NCI-H446 (cell line): ENCODE results near the gene SRPK2.

Experiments
- DNase-seq, 2 experiments: peaks; one replicate each; lab custom pipeline; 2025; lab: John Stamatoyannopoulos, UW

SRPK2 gene

GRCh38 chr7:105098863-105099515 lies 289.7 kb downstream of the SRPK2 start:
- no peak for DNase-seq

- DNase-seq = no peak
These were observed 291.1 kb downstream of the SRPK2 start for GRCh38 chr7:105097619-105098018.

- DNase-seq = no peak
These were observed 292.4 kb downstream of the SRPK2 start for GRCh38 chr7:105096306-105096705.

GRCh38 chr7:105094966-105095365 lies 293.8 kb downstream of the SRPK2 start:
- no peak for DNase-seq

GRCh38 chr7:105088456-105088855 lies 300.3 kb downstream of the SRPK2 start:
- no peak for DNase-seq

GRCh38 chr7:105087981-105088380 lies 300.7 kb downstream of the SRPK2 start:
- no peak for DNase-seq

- no peak for DNase-seq
These were observed 301.9 kb downstream of the SRPK2 start for GRCh38 chr7:105086850-105087249.

GRCh38 chr7:105084581-105084980 lies 304.1 kb downstream of the SRPK2 start:
- no peak for DNase-seq

- DNase-seq = no peak
These were observed 309.4 kb downstream of the SRPK2 start for GRCh38 chr7:105079348-105079747.

- no peak for DNase-seq
These were observed 315.6 kb downstream of the SRPK2 start for GRCh38 chr7:105073143-105073542.

GRCh38 chr7:105068886-105069285 lies 319.8 kb downstream of the SRPK2 start:
- DNase-seq = no peak

GRCh38 chr7:105067691-105068090 lies 321.0 kb downstream of the SRPK2 start:
- DNase-seq = no peak
